ENCODE measurements around the gene HBP1.
"Not testable (repeated sequence)": the region's sequence is repeated elsewhere in the genome, so short reads cannot be mapped to it uniquely, and the experiment has no call there.

HBP1 gene

GRCh38 chr7:107152011-107152410 is 16.8 kb upstream of the HBP1 start:
- FAIRE-seq (no peak), DNase-seq (ENCODE audit: extremely low spot score, insufficient read length, low read depth) (no peak)

DNA sequence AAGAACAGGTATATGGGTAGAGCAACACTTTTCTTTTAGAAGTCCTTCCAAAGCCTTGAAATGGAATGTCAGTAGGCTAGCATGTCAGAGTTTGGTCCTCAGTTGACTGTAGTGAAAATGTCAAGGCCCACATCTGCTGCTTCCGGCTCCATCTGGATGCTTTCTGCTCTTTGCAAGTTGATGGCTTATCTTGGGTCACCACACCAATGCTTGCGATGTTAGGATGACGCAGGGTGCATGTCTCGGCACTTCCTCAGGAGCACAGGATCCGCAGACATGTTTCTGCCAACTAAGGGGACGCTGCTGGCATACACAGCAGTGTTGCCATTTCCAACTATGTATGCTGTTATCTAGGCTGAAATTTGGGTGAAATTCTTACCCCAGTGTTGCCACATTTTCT is 14.0 kb upstream of the HBP1 start:
- DNase-seq (ENCODE audit: extremely low spot score, insufficient read length, low read depth) (no peak), FAIRE-seq (no peak)

DNA sequence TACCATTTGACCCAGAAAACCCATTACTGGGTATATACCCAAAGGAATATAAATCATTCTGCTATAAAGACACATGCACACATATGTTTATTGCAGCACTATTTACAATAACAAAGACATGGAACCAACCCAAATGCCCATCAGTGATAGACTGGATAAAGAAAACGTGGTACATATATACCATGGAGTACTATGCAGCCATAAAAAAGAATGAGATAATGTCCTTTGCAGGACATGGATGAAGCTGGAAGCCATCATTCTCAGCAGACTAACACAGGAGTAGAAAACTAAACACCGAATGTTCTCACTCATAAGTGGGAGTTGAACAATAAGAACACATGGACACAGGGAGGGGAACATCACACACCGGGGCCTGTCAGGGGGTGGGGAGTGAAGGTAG is 13.1 kb upstream of the HBP1 start:
- not testable (repeated sequence) for DNase-seq (ENCODE audit: extremely low spot score, insufficient read length, low read depth); FAIRE-seq

DNA sequence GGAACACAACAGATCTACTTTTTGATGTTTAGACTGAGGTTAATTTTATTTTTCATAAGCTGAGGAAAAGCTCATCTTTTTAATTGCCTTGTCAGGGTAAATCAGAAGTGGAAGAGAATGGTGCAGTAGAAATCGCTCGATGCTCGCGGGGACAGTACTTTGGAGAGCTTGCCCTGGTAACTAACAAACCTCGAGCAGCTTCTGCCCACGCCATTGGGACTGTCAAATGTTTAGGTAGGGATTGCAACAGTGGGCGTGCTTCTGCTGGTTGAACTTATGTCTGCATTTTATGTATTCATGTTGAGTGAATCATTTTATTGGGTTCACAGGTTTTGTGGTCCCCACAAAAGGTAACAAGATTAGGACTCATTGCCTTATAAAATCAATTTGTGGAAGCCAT is 11.7 kb upstream of the HBP1 start:
- no peak for FAIRE-seq

GRCh38 chr7:107158028-107158427 is 10.8 kb upstream of the HBP1 start:
- DNase-seq (ENCODE audit: extremely low spot score, insufficient read length, low read depth) (no peak), FAIRE-seq (no peak)

More for the DNA sequence above, 11.7 kb upstream of the HBP1 start:
- no peak for DNase-seq (ENCODE audit: extremely low spot score, insufficient read length, low read depth)

- FAIRE-seq (no peak), DNase-seq (ENCODE audit: extremely low spot score, insufficient read length, low read depth) (no peak)
Measured at GRCh38 chr7:107160389-107160788, 8.4 kb upstream of the HBP1 start.

- FAIRE-seq: no peak
- no peak for DNase-seq (ENCODE audit: extremely low spot score, insufficient read length, low read depth)
Measured at GRCh38 chr7:107161415-107161814, 7.4 kb upstream of the HBP1 start.

- no peak for DNase-seq (ENCODE audit: extremely low spot score, insufficient read length, low read depth)
- no peak for FAIRE-seq
Measured at GRCh38 chr7:107162475-107162874, 6.3 kb upstream of the HBP1 start.

DNA sequence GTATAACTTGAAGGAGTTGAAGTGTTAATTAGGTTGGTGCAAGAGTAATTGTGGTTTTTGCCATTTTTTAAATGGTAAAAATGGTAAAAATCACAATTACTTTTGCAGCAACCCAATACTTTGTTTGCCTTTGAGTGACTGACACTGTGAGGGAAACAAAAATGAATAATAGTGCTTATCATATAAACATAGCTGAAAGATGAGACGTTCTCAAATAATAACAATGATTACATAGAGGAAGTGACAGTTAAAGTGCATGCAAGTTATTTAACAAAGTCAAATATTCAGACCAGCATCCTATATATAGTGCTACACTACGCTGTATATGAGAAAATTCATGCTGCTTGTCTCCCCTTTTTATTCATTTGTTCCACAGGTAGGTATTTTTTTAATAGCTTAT is 4.7 kb upstream of the HBP1 start:
- DNase-seq (ENCODE audit: extremely low spot score, insufficient read length, low read depth) (no peak), FAIRE-seq (no peak)

- FAIRE-seq: no peak
Measured at GRCh38 chr7:107165341-107165740, 3.5 kb upstream of the HBP1 start.

DNA sequence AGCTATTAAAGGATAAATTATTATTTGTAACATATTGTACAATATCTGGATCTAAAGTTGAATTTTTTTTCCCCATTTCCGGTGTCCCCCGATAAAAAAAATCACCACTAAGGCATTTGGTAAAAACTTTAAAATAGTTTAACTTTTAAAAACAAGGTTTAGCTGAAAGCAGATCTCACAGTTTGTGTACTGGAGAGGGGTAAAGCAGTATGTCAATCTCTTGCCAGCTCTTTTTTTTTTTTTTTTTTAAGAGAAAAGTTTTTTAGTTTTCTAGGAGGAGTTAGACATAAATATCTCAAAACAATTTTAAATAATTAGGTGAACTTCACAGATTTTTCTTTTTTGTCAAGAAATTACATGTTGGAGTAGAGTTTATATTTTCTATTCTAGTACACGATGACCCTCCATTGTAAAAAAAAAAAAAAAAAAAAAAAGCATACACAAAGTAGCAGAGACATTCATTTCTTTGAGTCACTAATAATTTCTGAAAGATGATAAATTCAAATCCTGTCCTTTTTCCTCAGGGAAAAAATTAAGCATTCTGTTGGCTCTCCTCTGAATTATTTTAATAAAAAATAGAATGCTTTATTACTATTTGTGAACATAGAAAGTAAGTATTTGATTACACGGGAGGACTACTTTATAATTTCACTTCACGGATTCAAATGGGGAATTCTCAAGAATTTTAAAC is 1.9 kb upstream of the HBP1 start:
- FAIRE-seq (no peak), DNase-seq (ENCODE audit: extremely low spot score, insufficient read length, low read depth) (no peak)

More at GRCh38 chr7:107165341-107165740, 3.5 kb upstream of the HBP1 start:
- no peak for DNase-seq (ENCODE audit: extremely low spot score, insufficient read length, low read depth)

GRCh38 chr7:107167483-107168232 is 1.1 kb upstream of the HBP1 start:
- peak; percentile 70 for FAIRE-seq
- no peak for DNase-seq (ENCODE audit: extremely low spot score, insufficient read length, low read depth)

GRCh38 chr7:107169120-107170050 is 582 bp downstream of the HBP1 start:
- peak; percentile 92 for FAIRE-seq
- DNase-seq (ENCODE audit: extremely low spot score, insufficient read length, low read depth): peak; percentile 59

GRCh38 chr7:107170051-107170915 is 1.5 kb downstream of the HBP1 start:
- FAIRE-seq (no peak), DNase-seq (ENCODE audit: extremely low spot score, insufficient read length, low read depth) (no peak)

GRCh38 chr7:107171496-107171895 is 2.7 kb downstream of the HBP1 start:
- no peak for FAIRE-seq

DNA sequence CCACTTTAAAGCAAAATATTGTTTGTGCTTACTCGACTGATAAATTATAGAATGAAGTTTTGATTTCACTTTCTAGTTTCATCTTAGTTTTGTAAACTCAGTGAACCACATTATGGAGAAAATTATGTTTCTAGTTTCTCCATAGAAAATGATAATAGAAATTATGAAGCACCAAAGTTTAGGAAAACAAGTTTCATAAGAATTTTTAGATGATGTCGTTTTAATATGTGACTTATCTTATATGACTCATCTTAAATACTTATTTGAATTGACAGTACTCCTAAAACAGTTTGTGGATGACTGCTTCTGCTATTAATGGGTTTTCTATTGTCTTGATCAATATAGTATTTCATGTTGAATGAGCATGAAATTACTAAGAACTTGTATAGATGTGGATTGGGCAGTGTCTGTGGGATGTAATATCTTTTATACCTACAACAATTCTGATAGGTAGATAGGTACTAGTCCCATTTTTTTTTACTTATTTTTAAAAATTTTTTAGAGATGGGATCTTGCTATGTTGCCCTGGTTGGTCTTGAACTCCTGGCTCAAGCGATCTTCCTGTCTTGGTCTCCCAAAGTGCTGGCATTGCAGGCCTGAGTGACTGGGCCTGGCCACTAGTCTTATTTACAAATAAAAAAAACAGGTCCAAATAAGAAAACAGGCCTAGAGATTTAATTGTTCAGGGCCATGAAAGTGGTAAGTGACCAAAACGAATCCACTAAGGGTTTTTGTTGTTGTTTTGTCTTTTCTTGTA is 3.7 kb downstream of the HBP1 start:
- no peak for DNase-seq (ENCODE audit: extremely low spot score, insufficient read length, low read depth)

More at GRCh38 chr7:107171496-107171895, 2.7 kb downstream of the HBP1 start:
- DNase-seq (ENCODE audit: extremely low spot score, insufficient read length, low read depth): no peak

GRCh38 chr7:107173191-107173590 is 4.4 kb downstream of the HBP1 start:
- FAIRE-seq: no peak
- DNase-seq (ENCODE audit: extremely low spot score, insufficient read length, low read depth): no peak

More for the DNA sequence above, 3.7 kb downstream of the HBP1 start:
- FAIRE-seq: peak; percentile 59

GRCh38 chr7:107173691-107174406 is 5.0 kb downstream of the HBP1 start:
- DNase-seq (ENCODE audit: extremely low spot score, insufficient read length, low read depth): no peak
- peak; percentile 76 for FAIRE-seq

Data from GM18507 (cell line).